ENCODE measurements around the gene CDH4. TPM values are rescaled to one million over a fixed set of nuclear protein-coding genes. Genes with fewer than 3 reads are reported as not detected.

CDH4 gene
- total RNA-seq, 1 donor from 2014 or later: 3.2 TPM

DNA sequence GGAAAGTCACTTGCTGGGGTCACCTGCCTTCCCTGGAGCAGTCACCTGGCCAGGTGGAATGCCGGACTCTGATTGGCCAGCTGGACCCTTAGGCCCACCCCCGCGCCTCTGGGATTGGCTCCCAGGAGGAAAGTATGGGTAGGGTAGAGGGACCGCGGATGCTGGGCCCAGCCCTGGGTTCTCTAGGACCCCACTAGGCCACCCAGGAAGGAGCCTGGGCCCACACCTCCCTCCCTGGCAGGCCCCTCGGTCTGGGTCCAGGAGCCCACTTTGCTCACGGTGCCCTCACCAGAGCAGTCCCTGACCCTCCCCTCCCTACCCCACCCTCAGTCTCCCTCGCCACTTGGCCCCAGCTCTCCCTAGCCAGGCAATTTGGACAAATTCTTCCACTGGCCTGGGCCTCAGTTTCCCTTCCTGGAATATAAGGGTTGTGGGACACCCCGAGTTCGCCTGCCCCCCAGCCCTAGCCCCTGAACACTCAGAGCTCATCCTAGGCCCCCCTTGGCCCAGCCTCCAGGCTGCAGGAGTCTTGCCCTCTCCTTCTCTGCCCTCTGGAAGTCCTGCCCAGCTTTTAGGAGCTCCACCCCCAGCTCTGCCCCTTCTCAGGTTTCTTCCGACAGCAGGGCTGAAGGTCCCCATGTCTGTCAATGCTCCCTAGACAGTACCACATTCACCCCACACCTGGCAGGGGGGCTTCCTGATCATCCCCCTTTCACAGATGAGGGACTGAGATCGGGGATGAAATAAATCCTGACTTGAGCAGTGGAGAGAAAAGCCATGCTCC is 514.0 kb downstream of the CDH4 start:
- H3K79me2 ChIP-seq (ENCODE audit: insufficient read depth, low read length): no peaks in the 10 kb centered on the region
- Mint-ChIP-seq H3K9me3 (ENCODE audit: unreplicated experiment) (no peaks in the 10 kb centered on the region), H3K4me3 (ENCODE audit: unreplicated experiment) (no peak overlapping the region), H3K27ac (ENCODE audit: unreplicated experiment) (no peak overlapping the region), H3K27me3 (ENCODE audit: low read depth, unreplicated experiment) (peaks cover 59% of the 10 kb centered on the region), H3K4me1 (ENCODE audit: low read depth, unreplicated experiment) (no peaks in the 10 kb centered on the region), H3K36me3 (ENCODE audit: low read depth, unreplicated experiment) (no peaks in the 10 kb centered on the region)
- no peak overlapping the region for H3K4me2 ChIP-seq (ENCODE audit: low read length)
- no peak overlapping the region for H3K27ac ChIP-seq (ENCODE audit: low read depth, low read length)
- H3K9ac ChIP-seq (ENCODE audit: low read length): no peak overlapping the region
- no peaks in the 10 kb centered on the region for H3K4me1 ChIP-seq (ENCODE audit: insufficient read depth, low read length)
- FAIRE-seq: no peak
- no peak for TF ChIP-seq EZH2 (IDR thresholded peaks at IDR 0.05; ENCODE audit: insufficient read depth, low read length)
- no peak for TF ChIP-seq CTCF (IDR thresholded peaks at IDR 0.05; ENCODE audit: insufficient read depth, low read depth, low read length)
- H3K27me3 ChIP-seq (ENCODE audit: insufficient read depth, low read length): no peaks in the 10 kb centered on the region
- no peak overlapping the region for H3K4me3 ChIP-seq (ENCODE audit: insufficient read depth, low read depth, low read length)
- H4K20me1 ChIP-seq (ENCODE audit: insufficient read depth, low read length): no peaks in the 10 kb centered on the region
- no peak for DNase-seq (ENCODE audit: low read depth)
- no peak overlapping the region for H2AFZ ChIP-seq (ENCODE audit: low read depth, low read length)
- no peaks in the 10 kb centered on the region for H3K9me3 ChIP-seq (ENCODE audit: insufficient read depth, low read depth, low read length)
- no peaks in the 10 kb centered on the region for H3K36me3 ChIP-seq (ENCODE audit: insufficient read depth, low read length)

DNA sequence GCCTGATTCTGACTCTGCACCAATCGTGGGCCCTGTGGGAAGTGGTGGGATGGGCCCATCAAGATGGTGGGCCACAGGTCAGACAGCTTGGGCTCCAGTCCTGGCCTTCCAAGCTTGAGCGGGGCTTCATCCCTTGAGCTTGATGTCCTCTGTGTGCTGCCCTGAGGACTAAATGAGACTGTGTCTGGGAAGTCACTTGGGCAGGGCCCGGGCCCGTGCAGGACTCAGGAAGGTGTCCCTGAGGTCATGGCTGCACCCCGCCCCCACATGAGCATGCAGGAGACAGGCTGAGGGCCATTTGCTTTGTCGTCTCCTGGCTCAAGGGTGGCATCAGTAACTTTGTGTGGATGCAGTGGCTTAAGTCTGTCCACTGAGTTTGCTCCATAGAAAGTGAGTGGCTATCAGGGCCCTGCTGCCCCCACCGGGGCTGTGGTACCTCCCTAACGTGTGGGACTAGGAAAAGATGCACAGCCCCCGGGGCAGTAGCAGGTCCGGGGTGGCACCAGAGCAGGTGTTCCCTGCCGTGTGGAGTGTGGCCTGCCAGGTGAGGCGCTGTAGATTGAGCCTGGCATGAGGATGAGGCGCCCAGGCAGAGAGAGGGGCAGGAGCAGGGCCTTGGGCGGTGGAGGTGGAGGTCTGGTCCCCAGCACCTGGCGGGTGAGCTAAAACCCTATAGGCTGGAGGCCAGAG is 515.0 kb downstream of the CDH4 start:
- H3K27me3 Mint-ChIP-seq (ENCODE audit: low read depth, unreplicated experiment): peaks cover 53% of the 10 kb centered on the region

DNA sequence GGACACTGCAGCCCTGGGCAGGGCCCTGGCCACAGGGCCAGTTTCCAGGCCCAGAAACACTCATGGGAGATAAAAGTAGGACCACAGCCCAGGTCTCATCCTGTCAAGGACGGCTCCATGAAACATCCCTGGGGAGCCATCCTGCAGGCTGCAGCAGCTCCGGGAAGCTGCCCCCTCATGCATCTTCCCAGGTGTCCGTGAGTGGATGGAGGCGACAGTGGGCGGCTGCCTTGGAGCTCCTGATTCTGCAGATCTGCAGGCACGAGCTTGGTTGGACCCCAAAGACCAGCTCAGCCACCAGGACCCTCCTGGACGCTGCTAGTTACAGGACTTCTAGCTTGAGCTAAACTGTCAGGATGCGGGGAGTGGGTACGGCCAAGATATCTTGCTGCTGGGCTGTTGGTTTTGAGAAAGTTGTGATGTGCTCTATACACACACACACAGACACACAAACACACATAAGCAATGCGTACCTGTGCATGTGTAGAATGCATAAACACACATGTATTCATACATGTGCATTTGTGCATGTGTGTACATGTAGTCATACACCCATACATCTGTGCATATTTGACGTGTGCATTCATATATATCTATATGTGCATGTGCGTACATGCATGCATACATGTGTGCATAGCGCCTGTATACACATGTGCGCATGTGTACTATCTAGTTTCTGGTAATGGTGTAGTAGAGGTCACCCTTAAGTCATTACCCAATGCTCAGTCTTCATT is 515.9 kb downstream of the CDH4 start:
- FAIRE-seq (no peak), DNase-seq (ENCODE audit: low read depth) (no peak)
- Histone ChIP-seq H3K4me3 (ENCODE audit: insufficient read depth, low read depth, low read length) (no peak overlapping the region), H3K36me3 (ENCODE audit: insufficient read depth, low read length) (no peaks in the 10 kb centered on the region), H3K9ac (ENCODE audit: low read length) (no peak overlapping the region), H3K4me2 (ENCODE audit: low read length) (no peak overlapping the region), H4K20me1 (ENCODE audit: insufficient read depth, low read length) (no peaks in the 10 kb centered on the region), H3K9me3 (ENCODE audit: insufficient read depth, low read depth, low read length) (no peaks in the 10 kb centered on the region), H3K27ac (ENCODE audit: low read depth, low read length) (no peak overlapping the region), H2AFZ (ENCODE audit: low read depth, low read length) (no peak overlapping the region), H3K27me3 (ENCODE audit: insufficient read depth, low read length) (no peaks in the 10 kb centered on the region), H3K79me2 (ENCODE audit: insufficient read depth, low read length) (no peaks in the 10 kb centered on the region), H3K4me1 (ENCODE audit: insufficient read depth, low read length) (no peaks in the 10 kb centered on the region)
- Mint-ChIP-seq H3K9me3 (ENCODE audit: unreplicated experiment) (no peaks in the 10 kb centered on the region), H3K27me3 (ENCODE audit: low read depth, unreplicated experiment) (peaks cover 51% of the 10 kb centered on the region), H3K4me1 (ENCODE audit: low read depth, unreplicated experiment) (no peaks in the 10 kb centered on the region), H3K4me3 (ENCODE audit: unreplicated experiment) (no peak overlapping the region), H3K27ac (ENCODE audit: unreplicated experiment) (no peak overlapping the region), H3K36me3 (ENCODE audit: low read depth, unreplicated experiment) (no peaks in the 10 kb centered on the region)
- no peak for TF ChIP-seq EZH2 (IDR thresholded peaks at IDR 0.05; ENCODE audit: insufficient read depth, low read length)

More for the DNA sequence above, 515.0 kb downstream of the CDH4 start:
- no peak for DNase-seq (ENCODE audit: low read depth)
- H3K36me3 ChIP-seq (ENCODE audit: insufficient read depth, low read length): no peaks in the 10 kb centered on the region
- no peaks in the 10 kb centered on the region for H4K20me1 ChIP-seq (ENCODE audit: insufficient read depth, low read length)
- Mint-ChIP-seq H3K9me3 (ENCODE audit: unreplicated experiment) (no peaks in the 10 kb centered on the region), H3K4me1 (ENCODE audit: low read depth, unreplicated experiment) (no peaks in the 10 kb centered on the region), H3K36me3 (ENCODE audit: low read depth, unreplicated experiment) (no peaks in the 10 kb centered on the region), H3K4me3 (ENCODE audit: unreplicated experiment) (no peak overlapping the region), H3K27ac (ENCODE audit: unreplicated experiment) (no peak overlapping the region)
- no peak overlapping the region for H3K9ac ChIP-seq (ENCODE audit: low read length)
- no peak for FAIRE-seq
- H3K27me3 ChIP-seq (ENCODE audit: insufficient read depth, low read length): no peaks in the 10 kb centered on the region
- no peak for TF ChIP-seq EZH2 (IDR thresholded peaks at IDR 0.05; ENCODE audit: insufficient read depth, low read length)
- no peak overlapping the region for H3K4me3 ChIP-seq (ENCODE audit: insufficient read depth, low read depth, low read length)
- no peak overlapping the region for H3K4me2 ChIP-seq (ENCODE audit: low read length)
- H3K4me1 ChIP-seq (ENCODE audit: insufficient read depth, low read length): no peaks in the 10 kb centered on the region
- H3K27ac ChIP-seq (ENCODE audit: low read depth, low read length): no peak overlapping the region
- H2AFZ ChIP-seq (ENCODE audit: low read depth, low read length): no peak overlapping the region
- H3K79me2 ChIP-seq (ENCODE audit: insufficient read depth, low read length): no peaks in the 10 kb centered on the region
- no peaks in the 10 kb centered on the region for H3K9me3 ChIP-seq (ENCODE audit: insufficient read depth, low read depth, low read length)

Measured in astrocyte (in vitro differentiated cells and primary cell).